NCI-H1092 (cell line): ENCODE measurements around the gene TAF7L.
"Not testable (repeated sequence)": the region's sequence is repeated elsewhere in the genome, so short reads cannot be mapped to it uniquely, and the experiment has no call there.

ENCODE experiments used
- DNase-seq: peaks from one replicate; lab custom pipeline; 2025; lab: John Stamatoyannopoulos, UW

Gene TAF7L, protein sequence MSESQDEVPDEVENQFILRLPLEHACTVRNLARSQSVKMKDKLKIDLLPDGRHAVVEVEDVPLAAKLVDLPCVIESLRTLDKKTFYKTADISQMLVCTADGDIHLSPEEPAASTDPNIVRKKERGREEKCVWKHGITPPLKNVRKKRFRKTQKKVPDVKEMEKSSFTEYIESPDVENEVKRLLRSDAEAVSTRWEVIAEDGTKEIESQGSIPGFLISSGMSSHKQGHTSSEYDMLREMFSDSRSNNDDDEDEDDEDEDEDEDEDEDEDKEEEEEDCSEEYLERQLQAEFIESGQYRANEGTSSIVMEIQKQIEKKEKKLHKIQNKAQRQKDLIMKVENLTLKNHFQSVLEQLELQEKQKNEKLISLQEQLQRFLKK

DNA sequence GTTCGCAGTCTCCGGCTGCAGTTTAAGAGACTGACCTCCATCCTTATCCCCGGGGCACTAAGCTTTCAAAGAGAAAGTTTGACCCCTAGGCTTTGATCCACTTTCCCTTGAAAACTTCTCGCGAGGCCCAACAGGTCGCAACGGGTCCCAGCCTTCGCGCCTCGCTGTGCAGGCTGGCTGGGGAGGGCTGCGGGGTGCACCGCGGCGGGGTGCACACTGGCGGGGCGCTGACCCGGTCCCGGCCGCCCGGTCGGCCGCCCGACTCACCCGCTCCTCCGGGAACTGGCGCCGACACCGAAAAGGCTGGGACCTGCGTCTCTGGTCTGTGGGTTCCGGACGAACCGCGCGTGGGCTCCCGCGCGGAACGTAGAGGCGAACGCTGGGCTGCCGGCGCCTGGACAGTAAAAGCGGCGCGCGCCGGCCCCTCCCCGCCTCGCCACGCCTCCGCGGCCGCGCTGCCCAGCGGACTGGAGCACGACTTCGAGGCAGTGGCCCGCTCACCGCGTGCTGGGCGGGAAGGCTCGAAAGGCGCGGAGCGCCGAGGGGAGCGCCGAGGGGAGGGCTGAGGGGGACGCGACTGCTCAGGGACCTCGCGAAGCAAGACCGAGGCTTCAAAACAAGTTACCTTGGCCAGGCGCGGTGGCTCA, at the start of gene TAF7L:
Gene TAF7L (minus strand): TSS at position 378 of the 647 bp plus-strand sequence. CDS start 3,791 bp downstream, outside the sequence.
- no peak for DNase-seq

DNA sequence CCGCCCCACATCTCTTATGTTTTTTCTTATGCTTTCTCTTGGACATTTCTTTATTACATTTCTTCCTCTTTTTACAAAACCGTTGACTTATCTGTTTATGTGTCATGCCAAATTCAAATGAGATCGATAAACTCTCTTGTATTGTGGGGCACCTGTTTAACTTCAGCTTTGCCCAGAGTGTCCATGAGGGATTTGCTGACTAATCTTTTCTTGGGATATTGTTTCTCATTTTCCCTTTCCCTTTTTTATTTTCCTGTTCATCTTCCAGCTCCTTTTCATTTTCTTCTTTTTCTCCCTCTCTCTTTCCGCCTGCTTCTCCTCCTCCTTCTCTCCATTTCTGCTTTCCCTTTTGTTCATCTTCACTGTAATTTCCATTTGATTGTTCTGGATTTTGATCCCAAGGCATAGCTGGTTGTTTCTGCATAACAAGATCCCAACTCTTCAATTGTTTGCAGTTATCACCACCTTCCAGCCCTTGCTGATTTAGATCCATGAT, 46.7 kb upstream of the TAF7L start:
- DNase-seq, result no peak

DNA sequence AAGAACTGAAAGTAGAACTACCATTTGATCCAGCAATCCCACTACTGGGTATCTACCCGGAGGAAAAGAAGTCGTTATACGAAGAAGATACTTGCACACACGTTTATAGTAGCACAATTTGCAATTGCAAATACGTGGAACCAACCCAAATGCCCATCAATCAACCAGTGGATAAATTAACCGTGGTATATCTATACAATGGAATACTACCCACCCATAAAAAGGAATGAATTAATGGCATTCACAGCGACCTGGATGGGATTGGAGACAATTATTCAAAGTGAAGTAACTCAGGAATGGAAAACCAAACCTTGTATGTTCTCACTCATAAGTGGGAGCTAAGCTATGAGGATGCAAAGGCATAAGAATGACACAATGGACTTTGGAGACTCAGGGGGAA, 43.2 kb upstream of the TAF7L start:
- not testable (repeated sequence) for DNase-seq

DNA sequence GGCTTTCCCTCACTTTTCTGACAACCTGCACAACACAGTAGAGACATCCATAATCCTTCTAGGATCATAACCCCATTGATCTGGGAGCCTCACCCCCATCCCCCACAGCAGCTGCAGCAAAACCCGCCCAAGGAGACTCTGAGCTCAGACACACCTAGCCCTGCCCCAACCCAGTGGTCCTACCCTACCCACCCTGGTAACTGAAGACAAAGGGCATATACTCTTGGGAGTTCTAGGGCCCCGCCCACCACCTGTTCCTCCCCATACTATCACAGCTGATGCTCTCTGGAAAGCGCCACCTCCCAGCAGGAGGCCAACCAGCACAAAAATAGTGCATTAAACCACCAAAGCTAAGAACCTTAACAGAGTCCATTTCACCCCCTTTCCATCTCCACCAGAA, 35.5 kb upstream of the TAF7L start:
- DNase-seq, result not testable (repeated sequence)

DNA sequence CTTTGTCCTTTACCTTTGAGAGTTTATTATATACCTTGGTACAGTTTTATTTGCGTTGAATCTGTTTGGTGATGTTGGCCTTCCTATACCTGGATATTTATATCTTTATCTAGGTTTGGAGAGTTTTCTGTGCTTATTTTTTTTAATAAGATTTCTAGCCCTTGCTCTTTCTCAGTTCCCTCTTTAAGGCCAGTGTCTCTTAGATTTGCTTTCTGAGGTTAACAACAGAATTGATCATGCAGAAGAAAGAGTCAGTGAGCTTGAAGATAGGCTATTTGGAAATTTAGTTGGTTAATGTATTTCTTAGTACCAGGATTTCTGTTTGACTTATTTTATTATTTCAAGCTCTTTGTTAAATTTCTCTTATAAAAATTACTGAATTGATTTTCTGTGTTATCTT, 12.7 kb upstream of the TAF7L start:
- DNase-seq, result no peak

DNA sequence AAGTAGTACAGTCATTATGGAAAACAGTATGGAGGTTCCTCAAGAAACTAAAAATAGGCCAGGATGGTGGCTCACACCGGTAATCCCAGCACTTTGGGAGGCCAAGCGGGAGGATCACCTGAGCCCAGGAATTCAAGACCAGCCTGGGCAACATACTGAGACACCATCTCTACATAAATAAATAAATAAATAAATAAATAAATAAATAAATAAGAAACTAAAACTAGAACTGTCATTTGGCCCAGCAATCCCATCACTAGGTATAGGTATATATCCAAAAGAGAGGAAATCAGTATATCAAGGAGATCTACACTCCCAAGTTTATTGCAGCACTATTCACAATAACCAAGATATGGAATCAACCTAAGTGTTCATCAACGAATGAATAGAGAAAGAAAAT, 4.5 kb upstream of the TAF7L start:
- DNase-seq, result not testable (repeated sequence)

DNA sequence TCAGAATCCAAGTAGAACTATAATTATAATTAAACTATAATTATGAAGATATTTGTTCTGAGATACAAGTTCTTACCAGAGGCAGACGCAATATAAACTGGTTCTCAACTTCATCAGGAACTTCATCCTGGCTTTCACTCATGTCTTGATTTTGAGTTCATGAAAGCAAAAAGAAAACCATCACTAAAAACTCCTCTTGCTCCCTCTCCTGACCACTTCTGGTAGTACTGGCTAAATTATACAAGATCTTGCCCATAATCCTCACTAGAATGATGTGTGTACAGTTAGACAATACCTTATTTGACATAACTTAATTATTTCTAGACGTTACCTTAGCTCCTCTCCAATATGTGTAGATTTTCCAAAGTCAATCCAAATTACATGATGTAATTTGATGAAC, 3.7 kb downstream of the TAF7L start:
- peak; percentile 1 for DNase-seq

DNA sequence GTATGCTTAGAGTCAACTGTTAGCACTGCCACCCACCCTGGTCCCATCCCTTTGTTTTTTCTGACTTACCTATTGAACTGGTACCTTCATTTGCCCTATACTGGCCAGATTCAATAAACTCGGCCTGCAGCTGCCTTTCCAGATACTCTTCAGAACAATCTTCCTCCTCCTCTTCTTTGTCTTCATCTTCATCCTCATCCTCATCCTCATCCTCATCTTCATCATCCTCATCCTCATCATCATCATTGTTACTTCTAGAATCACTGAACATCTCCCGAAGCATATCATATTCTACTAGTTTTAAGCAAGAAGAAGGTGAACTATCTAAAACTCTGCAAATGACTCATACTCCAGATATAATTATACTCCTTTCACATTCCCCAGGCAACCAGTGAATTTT, 14.9 kb downstream of the TAF7L start:
- DNase-seq, result no peak

DNA sequence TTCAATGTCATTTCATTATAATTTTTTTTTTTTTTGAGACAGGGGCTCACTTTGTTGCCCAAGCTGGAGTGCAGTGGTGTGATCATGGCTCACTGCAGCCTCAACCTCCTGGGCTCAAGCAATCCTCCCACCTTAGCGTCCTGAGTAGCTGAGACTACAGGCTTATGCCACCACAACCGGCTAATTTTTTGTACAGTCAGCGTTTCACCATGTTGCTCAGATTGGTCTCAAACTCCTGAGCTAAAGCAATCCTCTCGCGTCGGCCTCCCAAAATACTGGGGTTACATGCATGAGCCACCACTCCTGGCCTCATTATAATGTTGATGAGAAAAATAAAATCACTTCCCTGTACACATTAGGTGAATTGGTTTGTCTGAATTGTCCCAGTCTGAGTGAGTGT, 16.9 kb downstream of the TAF7L start:
- DNase-seq, result no peak

DNA sequence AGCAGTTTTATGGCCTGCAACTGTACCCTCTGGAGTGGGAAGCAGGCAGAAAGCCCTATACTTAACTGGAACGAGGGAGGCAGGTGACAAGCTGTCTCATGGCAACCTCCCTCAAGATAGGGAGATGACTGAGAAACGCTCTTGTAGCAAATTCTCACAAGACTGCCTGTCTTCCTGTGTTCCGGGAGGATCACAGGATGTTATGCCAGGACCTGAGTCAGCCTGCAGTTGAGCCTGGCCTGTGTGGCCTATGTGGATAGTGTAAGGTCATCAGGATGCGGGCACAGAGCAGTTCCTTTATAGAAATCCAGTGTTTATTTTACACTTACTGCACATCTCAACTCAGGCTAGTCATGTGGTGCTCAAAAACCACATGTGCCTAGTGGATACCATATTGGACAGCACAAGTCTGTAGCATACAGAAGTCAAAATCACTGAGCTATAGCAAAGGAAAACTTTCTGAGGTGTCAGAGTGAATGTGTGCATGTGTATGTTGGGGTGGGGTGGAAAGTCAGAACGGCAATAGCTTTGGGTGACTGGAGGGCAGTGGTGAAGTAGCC, 25.2 kb downstream of the TAF7L start:
- no peak for DNase-seq

DNA sequence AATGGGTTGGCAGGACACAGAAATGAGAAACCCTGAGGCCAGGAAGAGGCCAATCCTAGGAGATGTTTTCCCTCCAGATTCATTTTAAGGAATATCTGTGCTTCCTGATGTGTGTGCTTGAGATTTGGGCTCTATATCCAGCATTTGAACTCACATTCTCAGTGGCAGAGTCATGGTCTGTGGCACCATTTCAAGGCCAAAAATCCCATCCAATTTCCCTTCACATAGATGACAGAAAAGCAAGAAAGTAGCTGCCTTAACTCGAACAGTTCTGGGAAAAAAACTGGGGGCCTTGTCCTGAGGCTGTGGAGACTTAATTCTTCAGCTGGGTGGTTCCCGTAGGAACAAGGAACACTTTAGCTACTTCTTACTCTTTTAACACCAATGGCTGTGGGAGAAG, 27.4 kb downstream of the TAF7L start:
- DNase-seq, result no peak

DNA sequence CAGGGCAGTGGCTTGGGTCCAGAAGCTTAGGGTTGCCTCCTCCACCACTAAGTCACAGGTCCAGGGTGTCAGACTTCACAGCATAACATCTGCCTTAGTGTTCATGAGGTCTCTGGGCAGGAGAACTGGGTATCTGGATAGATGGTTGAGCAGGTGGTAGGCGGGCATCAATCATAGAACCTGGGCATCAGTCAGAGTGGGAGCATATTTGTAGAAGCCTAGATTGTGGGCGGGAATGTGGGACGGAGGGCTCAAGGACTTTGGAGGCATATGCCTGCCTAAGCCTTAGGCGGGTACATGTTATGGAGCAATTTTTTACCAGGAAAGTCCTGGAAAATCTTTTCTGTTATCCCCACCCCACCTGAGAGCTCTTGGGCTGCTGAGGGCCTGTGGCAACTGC, 28.5 kb downstream of the TAF7L start:
- no peak for DNase-seq

DNA sequence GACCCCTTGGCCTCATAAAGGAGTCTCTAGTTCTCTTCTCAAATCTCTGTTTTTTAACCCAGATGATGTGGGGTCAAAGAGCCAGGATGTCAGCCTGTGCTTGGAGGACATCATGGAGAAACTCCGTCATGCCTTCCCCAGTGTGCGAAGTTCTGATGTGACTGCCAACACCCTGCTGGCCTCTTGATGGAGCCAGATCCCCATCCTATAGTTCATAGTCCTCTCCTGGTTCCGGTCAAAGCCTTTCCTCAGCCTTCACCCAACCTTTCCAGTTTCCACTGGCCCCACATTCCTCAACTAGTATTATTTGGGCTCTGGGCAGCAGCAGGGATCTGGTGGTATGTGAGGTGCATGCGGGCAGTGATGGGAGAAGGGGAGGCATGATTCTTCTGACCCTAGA, 30.7 kb downstream of the TAF7L start:
- DNase-seq, result no peak

DNA sequence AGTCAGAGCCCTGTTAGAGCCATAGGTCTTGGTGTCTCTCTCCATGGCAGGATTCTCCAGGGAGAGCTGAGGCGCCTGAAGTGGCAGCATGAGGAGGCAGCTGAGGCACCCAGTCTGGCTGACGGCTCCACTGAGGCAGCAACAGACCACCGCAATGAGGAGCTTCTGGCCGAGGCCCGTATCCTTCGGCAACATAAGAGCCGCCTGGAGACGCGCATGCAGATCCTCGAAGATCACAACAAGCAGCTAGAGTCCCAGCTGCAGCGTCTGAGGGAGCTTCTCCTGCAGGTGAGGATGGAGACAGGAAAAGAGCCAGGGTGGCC, 32.9 kb downstream of the TAF7L start:
- DNase-seq, result no peak

DNA sequence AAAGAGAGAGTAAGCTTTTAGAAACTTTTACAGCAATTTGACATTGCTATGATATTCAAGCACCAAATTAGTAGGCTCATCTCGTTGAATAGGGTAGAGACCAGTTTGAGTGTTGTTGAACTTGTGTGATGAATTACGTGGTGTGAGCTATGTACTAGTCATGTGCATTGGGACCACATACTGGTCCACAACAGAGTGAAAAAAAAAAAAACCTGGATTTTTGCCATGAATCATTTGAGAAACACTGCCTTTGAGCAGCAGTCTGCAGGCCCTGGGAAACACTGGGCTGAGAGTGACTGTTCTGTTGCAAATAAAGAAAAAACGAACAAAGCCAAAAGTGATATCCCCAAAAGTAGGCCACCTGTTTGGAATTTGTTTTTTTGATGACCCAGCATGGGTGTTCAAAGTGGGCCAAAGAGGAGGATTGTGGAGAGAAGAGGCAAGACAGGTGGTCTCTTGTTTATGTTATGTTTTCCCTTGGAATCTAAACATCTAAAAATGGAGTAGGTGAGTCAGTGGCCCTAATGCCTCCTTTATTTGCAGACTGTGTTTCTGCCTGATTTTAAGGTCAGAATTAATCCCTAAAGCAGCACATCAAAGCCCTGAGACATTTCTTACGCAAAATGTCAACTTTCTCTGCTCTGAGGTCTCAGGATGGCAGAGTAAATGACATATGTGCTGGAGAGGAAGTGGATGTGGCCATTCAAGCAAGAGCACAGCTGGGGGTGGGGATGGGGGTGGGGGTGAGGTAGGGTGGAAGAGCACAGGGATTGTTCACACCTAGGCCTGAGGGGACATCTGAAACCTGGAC, 33.5 kb downstream of the TAF7L start:
- DNase-seq, result no peak

DNA sequence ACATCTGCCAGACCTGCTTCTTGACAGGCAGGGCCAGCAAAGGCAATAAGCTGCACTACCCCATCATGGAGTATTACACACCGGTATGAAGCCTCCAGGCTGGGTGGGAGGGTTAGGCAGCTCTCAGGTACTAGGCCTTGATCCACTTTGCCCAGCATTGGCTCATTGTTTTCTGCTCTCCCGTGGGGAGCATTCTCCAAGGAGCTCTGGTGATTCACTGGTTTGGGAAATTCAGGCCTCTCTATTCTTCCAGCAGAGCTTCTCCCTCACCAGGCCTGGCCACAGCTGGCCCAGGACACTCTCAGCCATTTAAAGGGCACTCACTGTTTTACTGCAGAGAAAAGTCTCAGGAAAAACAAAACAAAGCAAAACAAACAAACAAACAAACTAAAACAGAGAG, 38.5 kb downstream of the TAF7L start:
- DNase-seq, result no peak

DNA sequence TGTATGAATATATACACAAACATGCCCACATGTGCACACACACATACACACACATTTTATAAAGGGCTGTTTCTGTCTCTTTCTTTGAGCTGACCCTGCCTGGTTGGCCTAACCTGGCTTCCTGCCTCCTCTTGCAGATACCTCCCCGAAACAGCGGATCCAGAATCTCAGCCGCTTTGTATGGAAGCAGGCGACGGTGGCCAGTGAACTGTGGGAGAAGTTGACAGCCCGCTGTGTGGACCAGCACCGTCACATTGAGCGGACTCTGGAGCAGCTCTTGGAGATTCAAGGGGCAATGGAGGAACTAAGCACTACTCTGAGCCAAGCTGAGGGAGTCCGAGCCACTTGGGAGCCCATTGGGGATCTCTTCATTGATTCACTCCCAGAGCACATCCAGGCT, 49.6 kb downstream of the TAF7L start:
- no peak for DNase-seq

DNA sequence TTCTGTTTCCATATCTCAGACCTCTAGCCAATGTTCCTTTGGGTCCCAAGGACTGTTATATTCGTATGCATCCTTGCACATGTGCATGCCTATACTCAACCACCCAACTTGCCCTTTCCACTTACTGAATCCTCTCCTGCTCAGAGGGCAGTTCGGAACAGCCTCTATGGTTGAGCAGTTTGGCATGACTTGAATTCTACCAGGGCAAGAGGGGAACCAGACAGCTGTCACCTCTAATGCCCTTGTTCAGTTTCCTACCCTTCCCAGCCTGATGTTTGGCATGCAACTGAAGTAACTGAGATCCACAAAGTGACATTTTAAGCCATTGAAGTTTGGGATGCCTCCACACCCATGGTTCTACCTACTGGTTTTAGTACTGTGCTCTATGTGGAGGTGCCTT, 54.1 kb downstream of the TAF7L start:
- no peak for DNase-seq

DNA sequence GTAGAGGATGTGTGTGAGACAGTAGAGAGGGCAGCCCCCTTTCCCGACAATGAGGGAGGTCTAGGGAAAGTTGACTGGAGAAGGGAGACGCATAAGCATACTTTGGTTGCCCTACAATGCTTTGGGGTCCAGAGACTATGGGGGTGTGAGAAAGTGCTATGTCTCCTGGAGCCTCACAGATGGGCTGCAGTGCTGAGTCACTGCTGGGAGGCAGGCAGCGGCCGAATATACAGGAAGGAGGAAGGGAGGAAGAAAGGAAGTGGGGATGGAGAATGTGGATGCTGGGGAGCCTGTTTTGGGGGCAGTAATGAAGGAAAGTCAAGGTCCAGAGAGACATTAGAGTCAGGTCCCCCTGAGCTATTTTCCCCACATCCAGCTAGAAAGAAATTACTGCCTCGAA, 58.8 kb downstream of the TAF7L start:
- DNase-seq, result no peak

DNA sequence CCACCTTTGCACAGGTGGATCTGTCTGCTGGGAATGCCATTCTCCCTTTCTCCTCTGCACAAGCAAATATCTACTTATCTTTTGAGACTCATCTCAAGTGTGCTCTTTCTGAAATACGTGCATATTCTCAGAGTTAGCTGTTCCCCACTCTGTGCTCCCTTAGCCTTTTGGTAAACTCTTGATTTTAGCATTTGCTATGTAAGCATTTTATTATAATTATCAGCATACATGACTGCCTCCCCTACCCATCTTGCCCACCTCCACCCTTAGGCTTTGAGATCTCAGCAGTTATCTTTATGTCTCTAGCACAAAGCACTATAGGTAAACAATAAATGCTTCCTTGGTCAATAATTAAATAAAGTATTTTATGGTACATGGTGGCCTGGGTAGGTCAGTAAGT, 60.1 kb downstream of the TAF7L start:
- no peak for DNase-seq

DNA sequence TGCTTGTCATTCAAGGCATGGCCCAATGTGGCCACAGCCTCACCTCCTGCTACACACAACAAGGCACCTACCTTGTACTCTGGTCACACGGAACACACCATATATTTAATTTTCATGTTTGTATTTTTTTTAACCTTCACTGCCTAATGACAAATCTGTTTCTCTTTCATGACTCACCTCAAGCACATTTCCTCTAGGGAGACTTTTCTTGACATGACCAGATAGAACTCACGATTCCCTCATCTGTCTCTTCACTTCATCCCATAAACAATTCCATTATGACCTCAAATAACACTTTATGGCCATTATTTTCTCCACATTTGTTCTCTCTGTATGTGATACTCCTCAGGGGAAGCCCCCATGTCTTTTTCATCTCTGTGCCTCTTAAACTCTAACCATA, 60.5 kb downstream of the TAF7L start:
- DNase-seq, result no peak

DNA sequence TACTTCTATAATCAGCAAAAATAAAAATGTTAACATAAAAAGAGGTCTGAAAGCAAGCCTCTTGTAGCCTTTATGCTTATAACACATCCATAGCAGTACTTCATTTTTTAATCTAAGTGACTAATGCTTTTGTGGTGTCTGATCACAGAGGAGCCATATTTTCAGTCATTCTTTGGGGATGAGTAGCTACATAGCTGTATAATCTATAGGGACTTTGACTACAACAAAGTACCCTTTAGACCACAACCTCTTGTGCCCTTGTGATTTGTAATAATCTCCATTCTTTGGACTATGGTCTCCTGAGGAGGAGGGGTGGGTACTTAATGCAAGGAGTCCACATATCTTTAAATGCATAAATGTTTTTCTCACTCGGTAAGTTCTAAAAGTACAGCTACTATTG, 62.0 kb downstream of the TAF7L start:
- DNase-seq, result no peak

DNA sequence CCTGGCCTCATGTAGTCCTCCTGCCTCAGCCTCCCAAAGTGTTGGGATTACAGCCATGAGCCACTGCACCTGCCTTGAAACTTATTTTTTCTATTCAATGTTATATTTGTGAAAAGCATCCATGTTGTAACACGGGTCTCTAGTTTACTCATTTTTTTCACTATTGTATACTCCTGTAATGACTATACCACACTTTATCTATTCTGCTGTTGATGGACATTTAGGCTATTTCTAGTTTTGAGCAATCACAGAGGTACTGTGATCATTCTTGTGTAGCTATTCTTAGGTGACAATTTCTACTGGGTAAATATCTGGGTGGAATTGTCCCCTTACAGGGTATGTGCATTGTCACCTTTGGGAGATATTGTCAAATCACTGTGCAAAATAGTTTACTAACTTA, 67.9 kb downstream of the TAF7L start:
- no peak for DNase-seq
